ENCODE data around the gene KRTAP4-16.
"Not testable (repeated sequence)": the region's sequence is repeated elsewhere in the genome, so short reads cannot be mapped to it uniquely, and the experiment has no call there.

KRTAP4-16 gene

GRCh38 chr17:41064301-41064700 lies 37.7 kb downstream of the KRTAP4-16 start:
- in situ Hi-C loops (cut with MboI; ENCODE audit: low pct_unique_long_range_greater_than_20kb, low sequenced_read_pairs, unreplicated experiment): no loop called here
- no peak for TF ChIP-seq CTCF (IDR thresholded peaks at IDR 0.05; ENCODE audit: extremely low read depth, insufficient read depth, missing control alignments)
- DNase-seq (ENCODE audit: low spot score): no peak

GRCh38 chr17:41063449-41063848 lies 38.6 kb downstream of the KRTAP4-16 start:
- DNase-seq (ENCODE audit: low spot score): no peak
- TF ChIP-seq CTCF (IDR thresholded peaks at IDR 0.05; ENCODE audit: extremely low read depth, insufficient read depth, missing control alignments): no peak
- in situ Hi-C loops (cut with MboI; ENCODE audit: low pct_unique_long_range_greater_than_20kb, low sequenced_read_pairs, unreplicated experiment): no loop called here

- no peak for DNase-seq (ENCODE audit: low spot score)
- in situ Hi-C loops (cut with MboI; ENCODE audit: low pct_unique_long_range_greater_than_20kb, low sequenced_read_pairs, unreplicated experiment): no loop called here
- TF ChIP-seq CTCF (IDR thresholded peaks at IDR 0.05; ENCODE audit: extremely low read depth, insufficient read depth, missing control alignments): no peak
These were observed 40.0 kb downstream of the KRTAP4-16 start for GRCh38 chr17:41061964-41062363.

GRCh38 chr17:41060052-41060604 lies 41.9 kb downstream of the KRTAP4-16 start, which contains the start of gene KRTAP2-3:
KRTAP2-3 (minus strand) TSS chr17:41060114; CDS start chr17:41060050, 64 bp downstream.
- no peak for TF ChIP-seq CTCF (IDR thresholded peaks at IDR 0.05; ENCODE audit: extremely low read depth, insufficient read depth, missing control alignments)
- in situ Hi-C loops (cut with MboI; ENCODE audit: low pct_unique_long_range_greater_than_20kb, low sequenced_read_pairs, unreplicated experiment): no loop called here
- no peak for DNase-seq (ENCODE audit: low spot score)

GRCh38 chr17:41059276-41060051 lies 42.5 kb downstream of the KRTAP4-16 start:
- in situ Hi-C loops (cut with MboI; ENCODE audit: low pct_unique_long_range_greater_than_20kb, low sequenced_read_pairs, unreplicated experiment); DNase-seq (ENCODE audit: low spot score): not testable (repeated sequence)

- DNase-seq (ENCODE audit: low spot score): no peak
- in situ Hi-C loops (cut with MboI; ENCODE audit: low pct_unique_long_range_greater_than_20kb, low sequenced_read_pairs, unreplicated experiment): no loop called here
- no peak for TF ChIP-seq CTCF (IDR thresholded peaks at IDR 0.05; ENCODE audit: extremely low read depth, insufficient read depth, missing control alignments)
These were observed 43.3 kb downstream of the KRTAP4-16 start for GRCh38 chr17:41058741-41059140.

- DNase-seq (ENCODE audit: low spot score): no peak
- no peak for TF ChIP-seq CTCF (IDR thresholded peaks at IDR 0.05; ENCODE audit: extremely low read depth, insufficient read depth, missing control alignments)
- in situ Hi-C loops (cut with MboI; ENCODE audit: low pct_unique_long_range_greater_than_20kb, low sequenced_read_pairs, unreplicated experiment): no loop called here
These were observed 44.5 kb downstream of the KRTAP4-16 start for GRCh38 chr17:41057547-41057946.

GRCh38 chr17:41055130-41055529 lies 46.9 kb downstream of the KRTAP4-16 start, which contains the start of gene KRTAP2-2:
KRTAP2-2 (minus strand) TSS chr17:41055230; CDS start chr17:41055211, 19 bp downstream.
- DNase-seq (ENCODE audit: low spot score); in situ Hi-C loops (cut with MboI; ENCODE audit: low pct_unique_long_range_greater_than_20kb, low sequenced_read_pairs, unreplicated experiment): not testable (repeated sequence)

- in situ Hi-C loops (cut with MboI; ENCODE audit: low pct_unique_long_range_greater_than_20kb, low sequenced_read_pairs, unreplicated experiment); DNase-seq (ENCODE audit: low spot score): not testable (repeated sequence)
These were observed 47.5 kb downstream of the KRTAP4-16 start for GRCh38 chr17:41054556-41054955.

Data from GM13977 (cell line).